ENCODE measurements around the gene KIN.
"Not testable (repeated sequence)": the region's sequence is repeated elsewhere in the genome, so short reads cannot be mapped to it uniquely, and the experiment has no call there.

The KIN gene

DNA sequence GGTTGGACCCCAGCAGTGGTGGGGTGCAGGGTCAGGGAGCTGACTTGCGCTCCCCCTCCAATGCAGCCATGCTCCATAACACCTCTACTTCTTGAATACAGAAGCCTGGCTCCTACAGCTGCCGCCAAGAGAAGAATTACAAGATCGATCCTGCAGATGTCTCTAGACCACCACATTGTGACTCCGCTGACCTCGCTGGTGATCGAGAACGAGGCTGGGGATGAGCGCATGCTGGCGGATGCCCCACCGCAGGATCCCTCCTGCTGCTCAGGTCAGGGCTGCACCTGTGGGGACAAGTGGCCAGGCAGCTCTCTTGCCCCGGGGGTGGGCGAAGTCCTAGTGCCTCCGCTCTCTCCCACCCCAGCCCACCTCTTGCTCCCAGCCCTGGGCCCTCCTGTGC lies 53.0 kb downstream of the KIN start:
- DNase-seq (ENCODE audit: low read depth in 2 of 2), result no peak

GRCh38 chr10:7722927-7723529 lies 64.8 kb downstream of the KIN start:
- no peak for DNase-seq (ENCODE audit: low read depth in 2 of 2)

DNA sequence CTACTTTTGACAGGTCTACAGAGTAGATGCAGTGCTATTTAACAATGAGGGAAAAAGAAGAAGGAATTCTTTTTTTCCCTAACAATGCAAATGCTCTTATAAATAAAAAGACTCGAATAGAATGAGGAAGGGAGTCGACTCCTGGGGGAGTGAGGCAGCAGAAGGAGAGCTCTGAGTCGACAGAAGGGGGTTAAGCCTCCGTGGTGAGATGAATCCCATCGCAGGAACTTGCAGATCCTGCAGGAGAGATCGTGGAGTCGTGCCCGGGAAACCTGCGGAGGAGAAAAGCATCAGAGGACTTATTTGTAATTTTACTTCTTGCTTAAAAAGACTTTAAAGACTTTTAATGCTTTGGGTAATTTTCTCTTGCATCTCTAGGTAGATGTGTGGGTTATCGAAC lies 67.3 kb downstream of the KIN start:
- DNase-seq (ENCODE audit: low read depth in 2 of 2), result no peak

GRCh38 chr10:7718685-7719084 lies 69.1 kb downstream of the KIN start:
- DNase-seq (ENCODE audit: low read depth in 2 of 2), result no peak

- DNase-seq (ENCODE audit: low read depth in 2 of 2), result no peak
Observed at GRCh38 chr10:7717767-7718166, 70.0 kb downstream of the KIN start.

DNA sequence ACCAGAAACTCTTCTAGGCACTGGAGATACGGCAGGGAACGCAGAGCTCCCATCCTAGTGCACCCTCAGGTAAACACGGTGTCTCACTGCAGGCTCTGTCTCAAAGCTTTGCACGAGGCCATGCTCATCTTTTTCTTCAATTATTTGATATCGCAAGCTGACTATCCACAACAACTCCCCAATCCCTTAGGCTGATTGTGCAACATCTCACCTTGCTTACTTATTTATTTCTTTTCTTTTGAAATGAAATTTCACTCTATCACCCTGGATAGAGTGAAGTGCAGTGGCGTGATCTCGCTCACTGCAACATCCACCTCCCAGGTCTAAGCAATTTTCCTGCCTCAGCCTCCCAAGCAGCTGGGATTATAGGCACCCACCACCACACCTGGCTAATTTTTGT lies 72.3 kb downstream of the KIN start:
- DNase-seq (ENCODE audit: low read depth in 2 of 2), result no peak

DNA sequence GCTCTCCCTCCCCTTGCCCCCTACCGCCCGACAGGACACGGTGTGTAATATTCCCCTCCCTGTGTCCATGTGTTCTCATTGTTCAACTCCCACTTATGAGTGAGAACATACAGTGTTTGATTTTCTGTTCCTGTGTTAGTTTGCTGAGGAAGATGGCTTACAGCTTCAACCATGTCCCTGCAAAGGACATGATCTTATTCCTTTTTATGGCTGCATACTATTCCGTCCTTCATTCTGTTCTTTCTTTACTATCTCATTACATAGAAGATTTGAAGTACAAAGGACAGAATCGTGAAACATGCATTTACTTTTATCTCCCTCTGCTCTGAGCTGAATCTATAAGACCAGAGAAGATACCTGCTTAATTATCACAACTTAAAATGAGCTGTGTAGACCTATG lies 76.7 kb downstream of the KIN start:
- not testable (repeated sequence) for DNase-seq (ENCODE audit: low read depth in 2 of 2)

- no peak for DNase-seq (ENCODE audit: low read depth in 2 of 2)
Observed at GRCh38 chr10:7710446-7710845, 77.3 kb downstream of the KIN start.

DNA sequence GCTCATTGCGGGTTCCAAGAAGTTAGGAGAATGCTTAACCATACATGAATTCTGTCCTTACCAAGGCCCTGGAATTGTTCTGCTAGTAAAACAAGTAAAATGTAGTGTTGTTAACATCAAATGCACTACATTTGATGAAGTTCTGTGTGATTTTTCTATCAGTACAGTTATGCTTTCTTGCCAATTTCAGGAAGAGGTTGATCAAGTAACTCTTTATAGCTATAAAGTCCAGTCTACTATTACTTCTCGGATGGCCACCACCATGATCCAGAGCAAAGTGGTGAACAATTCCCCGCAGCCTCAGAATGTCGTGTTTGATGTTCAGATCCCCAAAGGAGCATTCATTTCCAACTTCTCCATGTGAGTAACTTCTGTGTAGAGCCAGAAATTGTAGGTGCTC lies 79.0 kb downstream of the KIN start:
- DNase-seq (ENCODE audit: low read depth in 2 of 2), result no peak

DNA sequence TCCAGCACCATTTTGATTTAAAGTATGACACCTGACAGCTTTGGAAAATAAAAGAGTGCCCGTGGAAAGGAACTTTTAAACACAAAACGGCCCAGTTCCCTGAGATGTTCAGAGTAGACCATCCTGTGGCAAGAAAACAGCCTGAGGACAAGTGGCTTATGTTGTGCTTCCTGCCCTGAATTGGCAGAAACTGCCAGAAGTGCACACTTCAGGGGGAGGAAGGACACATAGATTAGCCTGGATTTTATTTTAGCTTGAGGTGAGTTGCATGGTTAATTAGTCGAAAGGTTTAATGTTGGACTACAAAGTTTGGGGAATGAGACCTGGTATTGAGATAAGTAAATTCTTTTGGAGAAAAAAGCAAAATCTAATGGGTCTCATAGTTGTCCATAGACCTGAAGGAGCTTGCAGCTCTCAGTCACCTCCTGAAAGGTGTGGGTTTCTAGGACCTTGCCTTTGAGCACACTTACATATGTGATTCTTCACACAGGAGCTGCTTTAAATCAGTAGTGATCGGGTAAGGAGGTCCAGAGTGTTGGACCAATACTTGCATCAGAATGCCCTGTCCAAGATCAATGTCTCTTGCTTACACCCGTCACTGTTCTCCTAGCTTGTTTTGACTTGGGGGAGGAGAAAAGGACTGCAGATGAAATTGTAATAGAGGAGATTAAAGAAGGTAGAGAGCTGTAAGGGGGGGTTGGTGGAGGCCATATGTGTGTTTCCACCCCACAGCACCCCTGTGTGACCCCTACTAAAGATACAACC lies 79.8 kb downstream of the KIN start:
- DNase-seq (ENCODE audit: low read depth in 2 of 2), result no peak

DNA sequence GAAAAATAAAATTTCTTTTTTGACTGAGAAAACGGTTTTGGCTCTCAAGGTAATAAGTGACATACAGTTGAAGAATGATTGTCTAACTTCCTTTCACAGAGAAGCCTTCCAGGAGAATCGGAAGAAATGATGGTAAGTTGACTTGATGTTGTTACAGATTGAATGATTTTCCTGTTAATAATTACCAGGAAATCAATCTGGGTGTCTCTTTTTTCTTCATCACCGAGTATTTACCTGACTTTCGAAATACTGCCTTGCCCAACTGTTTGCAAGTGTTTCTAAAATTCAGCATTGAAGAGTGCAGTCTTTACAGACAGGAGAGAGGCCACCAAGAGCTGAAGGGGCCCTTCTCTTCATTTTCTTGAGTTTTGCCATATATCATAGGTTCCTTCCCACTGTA lies 80.7 kb downstream of the KIN start:
- DNase-seq (ENCODE audit: low read depth in 2 of 2), result no peak

- no peak for DNase-seq (ENCODE audit: low read depth in 2 of 2)
Observed at GRCh38 chr10:7706534-7707073, 81.2 kb downstream of the KIN start.

GRCh38 chr10:7705341-7705740 lies 82.5 kb downstream of the KIN start:
- no peak for DNase-seq (ENCODE audit: low read depth in 2 of 2)

GRCh38 chr10:7704071-7705016 lies 83.4 kb downstream of the KIN start:
- DNase-seq (ENCODE audit: low read depth in 2 of 2), result no peak

GRCh38 chr10:7703140-7703539 lies 84.7 kb downstream of the KIN start, which contains the start of gene ITIH2:
Gene ITIH2 (plus strand): TSS chr10:7703316. CDS start chr10:7703435, 119 bp downstream.
- DNase-seq (ENCODE audit: low read depth in 2 of 2), result no peak

DNA sequence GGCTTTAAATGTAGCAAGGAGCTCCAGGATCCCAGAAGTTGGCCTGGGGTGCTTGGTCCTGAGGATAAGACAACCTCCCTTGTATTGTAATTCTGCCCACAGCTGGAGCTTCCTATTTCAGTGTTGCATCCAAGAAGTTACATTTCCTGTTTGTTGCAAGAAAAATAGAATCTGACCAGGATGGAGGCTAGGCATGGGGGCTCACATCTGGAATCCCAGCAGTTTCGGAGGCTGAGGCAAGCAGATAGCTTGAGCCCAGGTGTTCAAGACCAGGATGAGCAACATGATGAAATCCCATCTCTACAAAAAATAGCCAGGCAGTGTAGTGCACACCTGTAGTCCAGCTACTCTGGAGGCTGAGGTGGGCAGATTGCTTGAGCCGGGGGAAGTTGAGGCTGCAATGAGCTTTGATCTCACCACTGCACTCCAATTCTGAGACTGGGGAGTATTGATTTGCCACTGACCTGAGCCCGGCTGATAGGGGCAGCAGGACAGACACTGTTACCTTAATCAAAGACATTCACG lies 85.4 kb downstream of the KIN start:
- no peak for DNase-seq (ENCODE audit: low read depth in 2 of 2)

GRCh38 chr10:7701158-7701742 lies 86.5 kb downstream of the KIN start:
- DNase-seq (ENCODE audit: low read depth in 2 of 2), result no peak
